Measurements from ENCODE around the gene COL13A1. TPM values are rescaled to one million over a fixed set of nuclear protein-coding genes. Genes with fewer than 3 reads are reported as not detected.

COL13A1 gene
- total RNA-seq, 4 donors from 2014 or later: 2.0 to 3.8 TPM; not detected in 2

DNA sequence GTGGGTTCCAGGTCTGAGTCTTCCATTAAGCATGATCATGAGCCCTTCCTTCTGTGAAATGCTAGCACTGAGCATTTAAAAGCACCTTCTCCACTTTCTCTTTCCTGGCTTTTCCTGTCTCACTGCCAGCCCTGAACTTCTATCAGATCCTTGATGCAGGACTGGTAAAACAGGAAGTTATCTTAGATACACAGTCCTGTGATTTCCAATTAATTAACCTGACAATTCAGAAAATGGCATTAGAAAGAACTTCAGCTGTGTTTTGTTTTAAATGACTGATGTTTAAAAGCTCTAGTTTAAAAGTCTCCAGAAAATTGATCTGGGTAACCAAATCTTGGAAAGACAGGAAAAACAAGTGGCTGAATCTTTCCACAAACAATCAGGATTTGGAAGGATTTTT, 172.0 kb downstream of the COL13A1 start:
- Histone ChIP-seq H3K9me3 (no peaks in the 10 kb centered on the region), H3K27me3 (peaks cover 0 to 6% (median 0%) of the 10 kb centered on the region in 4 donors), H3K4me1 (peaks cover 0 to 7% (median 0%) of the 10 kb centered on the region in 3 donors), H3K36me3 (no peaks in the 10 kb centered on the region), H3K4me3 (no peak overlapping the region), H3K27ac (peak overlapping the region in 1 of 4 donors; percentile 19)
- no peak for DNase-seq
- intact Hi-C loops (cut with DNase I): no loop called here
- TF ChIP-seq CTCF (IDR thresholded peaks at IDR 0.05) (no peak), POLR2A (IDR thresholded peaks at IDR 0.05) (no peak)

- intact Hi-C loops (cut with DNase I): no loop called here
- H3K36me3 ChIP-seq: no peaks in the 10 kb centered on the region
- WGBS, 2 donors: 45 to 46% methylated on average over 2 of the region's 2 CpGs
- H3K27ac ChIP-seq: no peak overlapping the region
- no peak for TF ChIP-seq POLR2A (IDR thresholded peaks at IDR 0.05)
- no peak for TF ChIP-seq CTCF (IDR thresholded peaks at IDR 0.05)
- peaks cover 0 to under 1% (median 0%) of the 10 kb centered on the region in 3 donors for H3K9me3 ChIP-seq
- DNase-seq: no peak
- H3K27me3 ChIP-seq: peaks cover 0 to 12% (median 0%) of the 10 kb centered on the region in 4 donors
- H3K4me3 ChIP-seq: no peak overlapping the region
- H3K4me1 ChIP-seq: peaks cover 0 to 7% (median 0%) of the 10 kb centered on the region in 3 donors
Measured at GRCh38 chr10:69974551-69975155, 172.9 kb downstream of the COL13A1 start.

- WGBS, 2 donors: 33 to 35% methylated on average over 3 of the region's 3 CpGs
Measured at GRCh38 chr10:69976795-69977546, 175.3 kb downstream of the COL13A1 start.

DNA sequence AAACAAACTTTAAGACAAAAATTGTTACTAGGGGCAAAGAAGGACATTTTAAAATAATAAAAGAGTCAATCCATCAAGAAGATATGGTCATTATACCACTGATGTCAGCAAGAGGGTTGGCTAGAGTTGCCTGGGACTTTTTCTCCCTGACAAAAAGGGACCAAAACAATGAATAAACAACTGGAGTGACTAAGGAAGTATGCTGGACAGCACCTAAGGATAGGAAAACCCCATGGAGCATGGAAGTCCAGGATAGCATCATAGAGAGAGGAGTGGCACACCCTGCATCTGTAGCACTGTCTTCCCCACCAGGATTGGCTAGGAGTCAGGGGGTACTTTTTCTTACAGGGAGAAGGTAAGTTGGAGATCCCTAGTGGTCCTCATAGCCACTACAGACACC, 177.5 kb downstream of the COL13A1 start:
- no peak overlapping the region for H3K27ac ChIP-seq
- no peaks in the 10 kb centered on the region for H3K4me1 ChIP-seq
- intact Hi-C loops (cut with DNase I): no loop called here
- TF ChIP-seq CTCF (IDR thresholded peaks at IDR 0.05): no peak
- TF ChIP-seq POLR2A (IDR thresholded peaks at IDR 0.05): no peak
- H3K27me3 ChIP-seq: peaks cover 0 to 40% (median 0%) of the 10 kb centered on the region in 4 donors
- no peak overlapping the region for H3K4me3 ChIP-seq
- H3K9me3 ChIP-seq: peaks cover 0 to 7% (median 3%) of the 10 kb centered on the region in 3 donors
- H3K36me3 ChIP-seq: no peaks in the 10 kb centered on the region
- DNase-seq: no peak

More at GRCh38 chr10:69976795-69977546, 175.3 kb downstream of the COL13A1 start:
- intact Hi-C loops (cut with DNase I): no loop called here
- Histone ChIP-seq H3K27ac (no peak overlapping the region), H3K36me3 (no peaks in the 10 kb centered on the region), H3K9me3 (peaks cover 0 to 7% (median 3%) of the 10 kb centered on the region in 3 donors), H3K4me3 (no peak overlapping the region), H3K4me1 (peaks cover 0 to 7% (median 0%) of the 10 kb centered on the region in 3 donors), H3K27me3 (peaks cover 0 to 25% (median 0%) of the 10 kb centered on the region in 4 donors)
- DNase-seq: no peak
- no peak for TF ChIP-seq CTCF (IDR thresholded peaks at IDR 0.05)
- TF ChIP-seq POLR2A (IDR thresholded peaks at IDR 0.05): no peak

DNA sequence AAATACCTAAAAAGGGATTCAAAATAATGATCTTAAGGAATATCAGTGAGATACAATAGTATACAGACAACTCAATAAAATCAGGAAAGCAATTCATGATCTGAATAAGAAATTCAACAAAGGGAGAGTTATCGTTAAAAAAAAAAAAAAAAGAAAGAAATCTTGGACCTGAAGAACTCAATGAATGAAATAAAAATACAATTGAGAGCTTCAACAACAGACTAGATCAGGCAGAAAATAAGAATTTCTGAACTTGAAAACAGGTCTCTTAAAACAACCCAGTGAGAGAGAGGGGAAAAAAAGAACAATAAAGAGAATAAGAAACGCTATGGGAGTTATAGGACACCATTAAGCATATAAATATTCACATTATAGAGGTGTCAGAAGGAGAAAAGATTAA, 179.0 kb downstream of the COL13A1 start:
- DNase-seq: no peak
- intact Hi-C loops (cut with DNase I): no loop called here
- TF ChIP-seq POLR2A (IDR thresholded peaks at IDR 0.05): no peak
- TF ChIP-seq CTCF (IDR thresholded peaks at IDR 0.05): no peak
- Histone ChIP-seq H3K27me3 (peaks cover 0 to 44% (median 0%) of the 10 kb centered on the region in 4 donors), H3K4me1 (no peaks in the 10 kb centered on the region), H3K4me3 (no peak overlapping the region), H3K9me3 (peaks cover 0 to 7% (median 3%) of the 10 kb centered on the region in 3 donors), H3K27ac (no peak overlapping the region), H3K36me3 (no peaks in the 10 kb centered on the region)
- WGBS, 2 donors: 82 to 87% methylated on average over 2 of the region's 2 CpGs

All from esophagus squamous epithelium (tissue), 5 donors.